Measurements from ENCODE around the gene ABCC12.

The ABCC12 gene

GRCh38 chr16:48156790-48157209 is 1.0 kb upstream of the ABCC12 start:
- no peak overlapping the region for H3K4me2 ChIP-seq (ENCODE audit: low read length, poor library complexity, severe bottlenecking)
- H3K4me1 ChIP-seq (ENCODE audit: control insufficient read depth, insufficient read depth, low read depth, low read length), result peaks cover 6% of the 10 kb centered on the region
- WGBS, result 22% methylated on average over 12 of the region's 16 CpGs
- no peak overlapping the region for H3K23ac ChIP-seq (ENCODE audit: low read length in 2 of 2)
- peaks cover 0 to 2% of the 10 kb centered on the region in 2 experiments for H3K36me3 ChIP-seq (ENCODE audit: control insufficient read depth in 1 of 2, insufficient read depth in 2 of 2, low read depth in 1 of 2, low read length in 2 of 2)
- H3K27me3 ChIP-seq (ENCODE audit: control insufficient read depth in 1 of 2, insufficient read depth in 1 of 2, low read length in 2 of 2), result no peaks in the 10 kb centered on the region
- H3K27ac ChIP-seq (ENCODE audit: low read length, poor library complexity, severe bottlenecking), result no peak overlapping the region
- H3K14ac ChIP-seq (ENCODE audit: low read length in 2 of 2), result no peak overlapping the region
- H2BK5ac ChIP-seq (ENCODE audit: low read depth, low read length, poor library complexity, severe bottlenecking), result no peak overlapping the region
- peak overlapping the region in 1 of 2 experiments; percentile 83 for H2BK12ac ChIP-seq (ENCODE audit: low read length in 2 of 2)
- no peaks in the 10 kb centered on the region for H3K79me1 ChIP-seq (replicated peaks; ENCODE audit: low read length, poor library complexity, severe bottlenecking)
- H3K4me3 ChIP-seq (ENCODE audit: insufficient read depth in 1 of 2, low read depth in 1 of 2, low read length in 2 of 2), result no peak overlapping the region
- H2BK120ac ChIP-seq (ENCODE audit: low read depth, low read length), result peak overlapping the region; percentile 52
- H2AFZ ChIP-seq (ENCODE audit: low read depth, low read length), result no peak overlapping the region
- H3K9me3 ChIP-seq (ENCODE audit: control insufficient read depth, low read length), result no peaks in the 10 kb centered on the region
- H4K91ac ChIP-seq (ENCODE audit: low read length), result no peak overlapping the region
- H2BK15ac ChIP-seq (ENCODE audit: low read depth, poor library complexity, severe bottlenecking), result no peak overlapping the region
- H3K18ac ChIP-seq (ENCODE audit: low read depth in 1 of 2, low read length in 2 of 2), result no peak overlapping the region
- no peak overlapping the region for H3K4ac ChIP-seq (ENCODE audit: low read depth in 1 of 2, low read length in 2 of 2)
- no peak overlapping the region for H2AK5ac ChIP-seq (ENCODE audit: low read length, severe bottlenecking)
- no peak overlapping the region for H4K8ac ChIP-seq (ENCODE audit: low read length)
- peak overlapping the region; percentile 11 for H3K9ac ChIP-seq (ENCODE audit: low read length)
- peak; percentile 72 for DNase-seq

- Histone ChIP-seq H3K27ac (ENCODE audit: low read length, poor library complexity, severe bottlenecking) (no peak overlapping the region), H3K4me3 (ENCODE audit: insufficient read depth in 1 of 2, low read depth in 1 of 2, low read length in 2 of 2) (no peak overlapping the region), H4K91ac (ENCODE audit: low read length) (no peak overlapping the region), H3K18ac (ENCODE audit: low read depth in 1 of 2, low read length in 2 of 2) (no peak overlapping the region), H2BK120ac (ENCODE audit: low read depth, low read length) (no peak overlapping the region), H3K4ac (ENCODE audit: low read depth in 1 of 2, low read length in 2 of 2) (no peak overlapping the region), H3K9ac (ENCODE audit: low read length) (no peak overlapping the region), H3K4me2 (ENCODE audit: low read length, poor library complexity, severe bottlenecking) (no peak overlapping the region), H3K9me3 (ENCODE audit: control insufficient read depth, low read length) (no peaks in the 10 kb centered on the region), H3K23ac (ENCODE audit: low read length in 2 of 2) (no peak overlapping the region), H3K27me3 (ENCODE audit: control insufficient read depth in 1 of 2, insufficient read depth in 1 of 2, low read length in 2 of 2) (no peaks in the 10 kb centered on the region), H3K4me1 (ENCODE audit: control insufficient read depth, insufficient read depth, low read depth, low read length) (peaks cover 6% of the 10 kb centered on the region), H2BK5ac (ENCODE audit: low read depth, low read length, poor library complexity, severe bottlenecking) (no peak overlapping the region), H2AK5ac (ENCODE audit: low read length, severe bottlenecking) (no peak overlapping the region), H3K36me3 (ENCODE audit: control insufficient read depth in 1 of 2, insufficient read depth in 2 of 2, low read depth in 1 of 2, low read length in 2 of 2) (peaks cover 0 to 2% of the 10 kb centered on the region in 2 experiments), H4K8ac (ENCODE audit: low read length) (no peak overlapping the region), H2AFZ (ENCODE audit: low read depth, low read length) (no peak overlapping the region), H3K14ac (ENCODE audit: low read length in 2 of 2) (peak overlapping the region in 1 of 2 experiments; percentile 44), H3K79me1 (replicated peaks; ENCODE audit: low read length, poor library complexity, severe bottlenecking) (no peaks in the 10 kb centered on the region), H2BK15ac (ENCODE audit: low read depth, poor library complexity, severe bottlenecking) (no peak overlapping the region), H2BK12ac (ENCODE audit: low read length in 2 of 2) (no peak overlapping the region)
- no peak for DNase-seq
- 91% methylated on average over 5 of the region's 5 CpGs for WGBS
These were observed 2.0 kb downstream of the ABCC12 start for GRCh38 chr16:48153774-48154173.

- no peak overlapping the region for H2BK12ac ChIP-seq (ENCODE audit: low read length in 2 of 2)
- H3K36me3 ChIP-seq (ENCODE audit: control insufficient read depth in 1 of 2, insufficient read depth in 2 of 2, low read depth in 1 of 2, low read length in 2 of 2), result peaks cover 0 to 2% of the 10 kb centered on the region in 2 experiments
- no peaks in the 10 kb centered on the region for H3K27me3 ChIP-seq (ENCODE audit: control insufficient read depth in 1 of 2, insufficient read depth in 1 of 2, low read length in 2 of 2)
- no peak overlapping the region for H2AFZ ChIP-seq (ENCODE audit: low read depth, low read length)
- H2AK5ac ChIP-seq (ENCODE audit: low read length, severe bottlenecking), result no peak overlapping the region
- no peak overlapping the region for H3K9ac ChIP-seq (ENCODE audit: low read length)
- no peaks in the 10 kb centered on the region for H3K9me3 ChIP-seq (ENCODE audit: control insufficient read depth, low read length)
- no peak overlapping the region for H2BK5ac ChIP-seq (ENCODE audit: low read depth, low read length, poor library complexity, severe bottlenecking)
- H3K4ac ChIP-seq (ENCODE audit: low read depth in 1 of 2, low read length in 2 of 2), result no peak overlapping the region
- H3K4me3 ChIP-seq (ENCODE audit: insufficient read depth in 1 of 2, low read depth in 1 of 2, low read length in 2 of 2), result no peak overlapping the region
- no peak overlapping the region for H2BK120ac ChIP-seq (ENCODE audit: low read depth, low read length)
- no peak overlapping the region for H4K8ac ChIP-seq (ENCODE audit: low read length)
- no peak overlapping the region for H3K18ac ChIP-seq (ENCODE audit: low read depth in 1 of 2, low read length in 2 of 2)
- H2BK15ac ChIP-seq (ENCODE audit: low read depth, poor library complexity, severe bottlenecking), result no peak overlapping the region
- no peak overlapping the region for H3K27ac ChIP-seq (ENCODE audit: low read length, poor library complexity, severe bottlenecking)
- no peaks in the 10 kb centered on the region for H3K79me1 ChIP-seq (replicated peaks; ENCODE audit: low read length, poor library complexity, severe bottlenecking)
- no peak overlapping the region for H3K4me2 ChIP-seq (ENCODE audit: low read length, poor library complexity, severe bottlenecking)
- 91% methylated on average over 9 of the region's 9 CpGs for WGBS
- H3K4me1 ChIP-seq (ENCODE audit: control insufficient read depth, insufficient read depth, low read depth, low read length), result peaks cover 2% of the 10 kb centered on the region
- no peak overlapping the region for H4K91ac ChIP-seq (ENCODE audit: low read length)
- H3K14ac ChIP-seq (ENCODE audit: low read length in 2 of 2), result no peak overlapping the region
- no peak overlapping the region for H3K23ac ChIP-seq (ENCODE audit: low read length in 2 of 2)
- no peak for DNase-seq
These were observed 3.6 kb downstream of the ABCC12 start for GRCh38 chr16:48152226-48152625.

GRCh38 chr16:48150707-48151106 is 5.1 kb downstream of the ABCC12 start:
- Histone ChIP-seq H3K4ac (ENCODE audit: low read depth in 1 of 2, low read length in 2 of 2) (no peak overlapping the region), H4K91ac (ENCODE audit: low read length) (no peak overlapping the region), H3K27ac (ENCODE audit: low read length, poor library complexity, severe bottlenecking) (no peak overlapping the region), H2BK120ac (ENCODE audit: low read depth, low read length) (no peak overlapping the region), H2AK5ac (ENCODE audit: low read length, severe bottlenecking) (no peak overlapping the region), H3K4me2 (ENCODE audit: low read length, poor library complexity, severe bottlenecking) (no peak overlapping the region), H3K27me3 (ENCODE audit: control insufficient read depth in 1 of 2, insufficient read depth in 1 of 2, low read length in 2 of 2) (no peaks in the 10 kb centered on the region), H4K8ac (ENCODE audit: low read length) (no peak overlapping the region), H3K4me3 (ENCODE audit: insufficient read depth in 1 of 2, low read depth in 1 of 2, low read length in 2 of 2) (no peak overlapping the region), H2AFZ (ENCODE audit: low read depth, low read length) (no peak overlapping the region), H2BK5ac (ENCODE audit: low read depth, low read length, poor library complexity, severe bottlenecking) (no peak overlapping the region), H3K18ac (ENCODE audit: low read depth in 1 of 2, low read length in 2 of 2) (no peak overlapping the region), H2BK12ac (ENCODE audit: low read length in 2 of 2) (no peak overlapping the region), H3K14ac (ENCODE audit: low read length in 2 of 2) (no peak overlapping the region), H3K23ac (ENCODE audit: low read length in 2 of 2) (no peak overlapping the region), H3K36me3 (ENCODE audit: control insufficient read depth in 1 of 2, insufficient read depth in 2 of 2, low read depth in 1 of 2, low read length in 2 of 2) (peaks cover 0 to 2% of the 10 kb centered on the region in 2 experiments), H2BK15ac (ENCODE audit: low read depth, poor library complexity, severe bottlenecking) (no peak overlapping the region), H3K9ac (ENCODE audit: low read length) (no peak overlapping the region), H3K4me1 (ENCODE audit: control insufficient read depth, insufficient read depth, low read depth, low read length) (no peaks in the 10 kb centered on the region), H3K9me3 (ENCODE audit: control insufficient read depth, low read length) (peaks cover 4% of the 10 kb centered on the region), H3K79me1 (replicated peaks; ENCODE audit: low read length, poor library complexity, severe bottlenecking) (no peaks in the 10 kb centered on the region)
- WGBS, result 89% methylated on average over 1 of the region's 1 CpG
- DNase-seq, result no peak

Data from mesenchymal stem cell (in vitro differentiated cells and primary cell).